T47D (cell line): ENCODE results near the gene GMPPB.
"Not testable (repeated sequence)": the region's sequence is repeated elsewhere in the genome, so short reads cannot be mapped to it uniquely, and the experiment has no call there.

Experiments
- DNase-seq, 2 experiments: peaks; one replicate each; pipeline versions ENCODE4 v3.0.0 to v3.0.0-alpha.2; 2011 to 2012; ENCODE audit warnings: low read depth in 1 of 2, low spot score in 1 of 2
- JUND ChIP-seq: IDR thresholded peaks from 2 replicates; pipeline ENCODE4 v1.6.1; 2012; ENCODE audit warnings: low read depth
- in situ Hi-C: cut with HindIII; loops from 2 replicates; pipeline ENCODE4 v1.10.0; 2016; ENCODE audit warnings: low sequenced_read_pairs, low pct_unique_long_range_greater_than_20kb

GMPPB gene

DNA sequence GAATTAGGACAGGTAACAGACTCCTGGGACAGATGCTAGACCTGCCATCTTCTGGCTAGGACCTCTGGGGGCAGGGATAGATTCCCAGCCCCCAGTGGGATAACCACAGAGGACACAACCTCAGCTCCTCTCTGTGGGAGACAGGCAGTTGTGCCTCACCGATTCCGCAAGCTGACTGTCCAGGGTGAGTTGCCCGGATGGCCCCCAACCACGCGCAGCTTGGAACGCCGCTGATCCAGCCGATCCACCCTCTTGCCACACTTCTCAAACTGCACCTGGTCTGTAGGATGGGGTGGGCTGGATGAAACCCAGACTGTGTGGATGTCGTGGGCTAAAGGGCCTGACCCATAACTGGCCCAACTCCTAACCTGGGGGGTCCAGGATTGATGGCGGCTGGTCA, 38.6 kb downstream of the GMPPB start:
- DNase-seq, in situ Hi-C loops: not testable (repeated sequence)

DNA sequence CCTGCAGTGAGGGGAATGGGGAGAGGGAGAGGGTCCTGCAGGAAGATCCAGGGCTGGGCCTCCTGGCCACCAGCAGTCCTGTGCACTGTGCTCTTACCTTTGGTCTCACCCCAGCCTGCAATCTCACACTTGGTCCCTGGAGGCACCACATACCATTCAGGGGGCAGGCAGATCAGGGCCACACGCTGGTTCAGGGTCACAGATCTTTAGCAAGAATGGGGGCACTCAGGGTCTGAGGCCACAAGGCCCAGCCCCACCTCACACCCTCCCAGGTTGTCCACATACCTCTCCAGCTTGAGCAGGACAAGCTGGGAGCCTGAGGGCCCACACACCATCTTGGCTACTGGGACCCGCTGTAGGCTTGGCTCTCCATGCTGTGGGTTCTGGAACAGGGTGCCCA, 39.3 kb downstream of the GMPPB start:
- in situ Hi-C loops, DNase-seq: not testable (repeated sequence)

DNA sequence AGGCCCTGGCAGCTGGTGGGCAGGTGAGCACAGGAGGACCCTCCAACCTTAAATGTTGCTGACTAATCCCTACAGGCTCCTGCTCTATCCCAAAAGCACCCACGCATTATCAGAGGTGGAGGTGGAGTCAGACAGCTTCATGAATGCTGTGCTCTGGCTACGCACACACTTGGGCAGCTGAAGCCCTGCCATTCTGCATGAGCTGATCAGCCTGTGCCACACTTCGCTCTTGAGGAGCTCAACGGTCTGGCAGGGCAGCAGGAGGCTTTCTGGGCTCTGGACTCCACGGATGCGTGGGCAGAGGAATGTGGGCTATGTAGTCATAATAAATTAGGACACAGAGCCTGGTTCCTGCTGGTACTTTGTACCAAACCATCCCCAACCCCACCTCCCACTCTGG, 40.6 kb downstream of the GMPPB start:
- in situ Hi-C loops = no loop called here
- no peak for TF ChIP-seq JUND
- DNase-seq = no peak

DNA sequence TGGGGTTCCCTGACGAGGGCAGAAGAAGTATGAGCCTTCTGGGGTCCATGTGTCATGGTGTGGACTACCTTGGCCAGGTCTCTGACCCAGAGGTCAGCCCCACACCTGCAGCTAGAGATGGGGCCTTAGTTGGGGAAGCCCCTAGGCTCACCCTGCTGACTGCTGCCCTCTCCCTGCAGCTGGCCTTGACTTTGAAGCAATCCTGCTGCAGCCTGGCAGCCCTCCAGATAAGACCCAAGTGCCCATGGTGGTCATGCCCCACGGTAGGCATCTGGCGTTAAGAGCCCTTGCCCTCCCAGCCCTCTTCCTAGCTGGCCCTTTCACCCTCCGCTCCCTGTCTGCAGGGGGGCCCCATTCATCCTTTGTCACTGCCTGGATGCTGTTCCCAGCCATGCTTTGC, 42.2 kb downstream of the GMPPB start:
- in situ Hi-C loops = no loop called here

DNA sequence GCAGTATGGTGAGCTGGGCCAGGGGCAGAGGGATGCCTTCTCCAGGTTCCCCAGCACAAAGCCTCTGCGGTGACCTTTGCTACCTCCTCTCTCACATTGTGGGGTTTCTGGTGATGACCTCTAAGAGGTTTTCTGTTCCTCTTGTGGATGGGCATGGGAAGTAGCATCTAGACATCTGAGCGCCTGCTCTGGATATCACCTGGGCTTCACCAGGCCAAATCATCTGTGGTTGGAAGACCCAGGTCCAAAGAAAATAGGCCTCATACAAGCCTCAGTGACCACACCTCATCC, 42.6 kb downstream of the GMPPB start:
- in situ Hi-C loops = no loop called here
- no peak for DNase-seq
- TF ChIP-seq JUND = no peak

More for the DNA sequence above, 42.2 kb downstream of the GMPPB start:
- no peak for TF ChIP-seq JUND
- no peak for DNase-seq

DNA sequence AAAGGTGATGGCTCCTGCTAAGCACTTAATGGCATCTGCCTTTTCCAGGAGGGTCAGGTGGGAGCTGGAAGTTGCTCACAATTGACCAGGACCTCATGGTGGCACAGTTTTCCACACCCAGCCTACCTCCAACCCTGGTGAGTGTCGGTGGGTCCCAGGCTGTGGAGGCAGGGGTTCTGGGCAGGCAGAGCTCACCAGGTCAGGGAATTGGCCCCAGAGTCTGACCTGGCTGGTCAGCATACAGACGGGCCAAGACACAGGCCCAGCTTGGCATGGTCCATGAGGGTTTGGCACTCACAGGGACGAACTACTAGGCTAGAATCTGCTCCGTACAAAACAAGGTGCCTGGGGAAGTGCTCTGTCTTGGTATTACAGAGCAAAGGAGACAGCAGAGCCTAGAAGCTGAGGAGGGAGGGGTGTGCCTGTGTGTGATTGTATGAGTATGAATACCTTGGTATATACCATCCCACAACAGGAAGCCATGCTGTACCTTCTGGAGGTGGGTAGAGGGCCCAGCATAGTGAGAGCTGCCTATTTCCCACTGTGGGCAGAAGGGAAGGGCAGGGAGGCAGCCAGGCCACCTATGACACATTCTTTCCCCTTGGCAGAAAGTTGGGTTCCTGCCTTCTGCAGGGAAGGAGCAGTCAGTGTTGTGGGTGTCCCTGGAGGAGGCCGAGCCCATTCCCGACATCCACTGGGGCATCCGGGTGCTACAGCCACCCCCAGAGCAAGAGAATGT, 43.1 kb downstream of the GMPPB start:
- DNase-seq = no peak
- in situ Hi-C loops = no loop called here
- no peak for TF ChIP-seq JUND

DNA sequence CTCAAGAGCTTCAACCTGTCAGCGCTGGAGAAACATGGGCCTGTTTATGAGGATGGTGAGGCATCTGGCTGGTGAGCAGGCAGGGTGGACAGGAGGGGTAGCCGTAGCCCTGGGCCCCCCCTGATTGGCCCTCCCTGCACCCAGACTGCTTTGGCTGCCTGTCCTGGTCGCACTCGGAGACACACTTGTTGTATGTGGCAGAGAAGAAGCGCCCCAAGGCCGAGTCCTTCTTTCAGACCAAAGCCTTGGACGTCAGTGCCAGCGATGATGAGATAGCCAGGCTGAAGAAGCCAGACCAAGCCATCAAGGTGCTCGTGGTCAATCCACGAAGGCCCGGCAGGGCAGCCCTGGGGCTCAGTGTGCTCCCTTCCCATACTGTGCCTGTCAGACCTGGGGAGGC, 47.8 kb downstream of the GMPPB start:
- in situ Hi-C loops = no loop called here
- DNase-seq = no peak
- TF ChIP-seq JUND = no peak

DNA sequence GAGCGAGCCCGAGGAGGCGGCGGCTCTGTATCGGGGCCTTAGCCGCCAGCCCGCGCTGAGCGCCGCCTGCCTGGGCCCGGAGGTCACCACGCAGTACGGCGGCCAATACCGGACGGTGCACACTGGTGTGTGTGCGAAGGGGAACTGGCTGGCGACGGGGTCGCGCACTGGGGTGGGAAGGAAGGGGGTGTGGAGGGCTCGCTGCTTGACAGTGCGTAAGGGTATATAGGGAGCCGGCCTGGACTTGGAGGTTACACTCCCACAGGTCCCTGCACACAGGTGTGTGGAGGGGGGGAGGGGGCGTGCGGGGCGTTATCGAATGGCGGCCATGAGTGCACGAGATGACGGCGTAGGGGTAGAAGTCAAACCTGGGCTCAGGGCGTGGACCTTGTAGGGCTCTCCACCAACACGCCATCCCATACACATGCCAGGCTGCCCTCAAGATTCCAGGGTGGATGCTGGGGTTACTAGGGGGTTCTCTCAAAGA, 49.2 kb downstream of the GMPPB start:
- in situ Hi-C loops = no loop called here
- TF ChIP-seq JUND = no peak
- no peak for DNase-seq

DNA sequence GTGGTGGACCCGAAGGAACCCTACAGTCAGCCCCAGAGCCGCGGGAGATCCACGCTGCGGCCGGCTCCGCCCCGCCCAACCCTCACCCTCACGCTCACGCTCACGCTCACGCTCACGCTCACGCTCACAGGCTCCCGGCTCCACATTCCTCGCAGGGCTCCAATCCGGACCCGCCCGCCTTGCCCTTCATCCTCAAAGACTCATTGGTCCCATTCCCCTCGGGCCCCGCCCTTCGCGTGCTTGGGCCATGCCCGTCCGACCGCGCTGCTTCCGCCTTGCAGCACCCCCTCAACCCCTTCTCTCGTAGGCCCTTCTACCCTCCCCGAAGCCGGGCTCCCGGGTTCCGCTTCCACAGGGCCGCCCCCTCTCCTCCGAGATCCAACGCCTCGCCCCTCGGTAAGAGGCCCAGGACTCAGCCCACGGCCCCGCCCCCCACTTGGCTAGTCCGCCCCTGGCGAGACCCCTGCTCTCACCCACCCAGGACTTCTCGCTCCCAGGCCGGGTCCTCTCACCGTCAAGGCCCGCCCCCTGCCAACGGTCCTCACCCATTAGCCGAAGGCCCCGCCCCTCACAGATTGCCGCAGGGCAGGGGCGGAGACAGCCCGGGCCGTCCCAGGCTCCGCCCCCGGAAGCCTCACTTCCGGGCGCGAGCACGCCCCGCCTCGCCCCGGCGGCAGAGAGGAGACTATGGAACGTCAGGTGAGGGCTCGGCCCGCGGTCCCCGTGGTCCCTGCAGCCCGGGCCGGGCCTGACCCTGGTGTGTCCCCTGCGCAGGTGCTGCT, 49.8 kb downstream of the GMPPB start, which contains the start of gene APEH:
Gene APEH, plus strand, starts transcription at position 637 of the 782 bp plus-strand sequence. Its CDS starts 51 bp downstream, at position 688.
- DNase-seq = peak; percentile 89 to 99
- no peak for TF ChIP-seq JUND

DNA sequence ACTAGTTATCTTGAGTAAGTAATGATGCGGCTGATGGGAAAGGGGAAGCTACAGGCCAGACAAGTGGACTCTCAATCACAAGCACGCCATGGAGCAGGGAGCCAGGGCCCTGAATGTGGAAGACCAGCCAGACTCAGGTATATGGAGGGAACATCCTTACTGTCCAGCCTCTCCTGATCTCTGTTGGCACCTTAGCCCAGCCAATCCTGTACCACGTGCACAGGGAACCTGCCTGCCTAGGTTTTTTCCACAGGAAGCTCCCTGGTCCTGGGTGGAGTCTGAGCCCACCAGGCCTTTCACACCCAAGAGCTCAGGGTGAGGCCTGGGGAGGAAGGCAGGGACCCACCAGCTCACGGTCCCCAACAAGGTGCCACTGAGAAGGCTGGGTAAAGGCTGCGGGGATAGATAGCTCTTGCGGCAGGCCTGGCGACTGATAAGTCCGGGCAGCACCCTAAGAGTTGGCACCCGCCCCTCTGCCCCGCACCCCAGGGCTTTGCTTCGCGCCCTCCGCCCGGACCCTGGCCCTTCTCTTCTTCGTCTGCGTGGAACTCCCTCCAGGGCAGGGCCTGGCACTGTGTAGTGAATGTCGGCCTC, 50.5 kb downstream of the GMPPB start:
- in situ Hi-C loops = no loop called here
- peak; percentile 20 to 68 for DNase-seq
- no peak for TF ChIP-seq JUND

More for the DNA sequence above, 49.8 kb downstream of the GMPPB start, which contains the start of gene APEH:
- in situ Hi-C loops = no loop called here

DNA sequence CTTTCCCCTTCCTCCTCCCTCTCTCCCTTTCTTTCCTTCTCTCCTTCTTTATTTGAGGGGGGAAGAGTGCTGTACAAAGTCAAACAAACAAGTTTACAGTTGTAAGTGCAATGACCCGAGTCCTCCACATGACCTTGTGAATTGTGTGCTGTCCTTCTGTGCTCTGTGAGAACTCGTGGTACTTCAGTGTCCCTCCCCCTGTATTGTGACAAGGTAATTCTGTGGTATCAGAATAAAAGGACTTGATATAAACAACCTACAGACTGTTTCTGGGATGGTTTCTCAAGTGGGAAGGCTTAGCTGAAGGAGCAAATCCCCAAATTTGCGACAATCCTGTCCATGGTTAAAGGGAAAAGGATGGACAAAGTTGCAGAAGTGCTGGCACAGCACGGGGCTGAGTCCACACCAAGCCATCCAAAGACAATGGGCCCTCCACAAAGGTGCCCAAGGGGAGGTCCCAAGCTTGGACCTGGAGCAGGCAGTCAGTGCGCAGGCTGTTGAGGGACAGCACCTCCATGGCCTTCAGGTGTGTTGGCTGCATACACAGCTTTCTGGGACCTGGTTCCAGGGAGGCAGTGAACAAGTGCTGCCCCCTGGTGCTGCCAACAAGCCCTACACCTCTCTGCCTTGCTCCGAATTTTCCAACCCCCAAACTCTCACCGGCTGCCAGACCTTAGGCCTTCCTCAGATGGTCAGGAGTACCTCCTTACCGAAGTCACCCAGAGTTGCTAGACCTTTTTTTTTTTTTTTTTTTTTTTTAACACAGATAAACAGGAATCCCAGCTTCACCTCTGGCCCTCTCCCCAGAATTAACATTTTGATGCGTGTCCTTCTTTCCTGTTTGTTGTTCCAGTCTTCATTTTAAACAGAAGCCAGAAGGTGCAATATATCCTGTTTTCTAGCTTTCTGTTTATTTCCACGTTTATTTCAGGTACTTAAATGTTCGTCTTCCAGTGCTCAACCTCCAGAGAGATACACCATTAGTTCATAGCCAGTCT, 52.2 kb downstream of the GMPPB start:
- TF ChIP-seq JUND = no peak
- in situ Hi-C loops = no loop called here
- DNase-seq = peak; percentile 75 to 83

DNA sequence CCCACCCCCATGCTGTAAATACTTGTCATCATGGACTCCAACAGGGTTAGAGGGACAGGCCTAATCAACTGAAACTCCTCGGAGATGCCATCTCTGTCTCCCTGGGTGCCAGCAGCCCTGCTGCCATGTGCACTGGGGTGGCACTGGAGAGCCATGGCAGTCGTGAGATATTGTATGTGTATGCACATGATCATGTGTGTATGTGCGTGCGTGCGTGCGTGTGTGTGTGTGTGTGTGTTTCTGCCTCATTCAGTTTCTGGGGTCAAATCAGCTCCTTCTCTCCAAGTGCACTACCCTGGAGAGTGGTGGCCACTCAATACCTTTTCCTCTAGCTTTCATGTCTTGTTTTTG, 52.8 kb downstream of the GMPPB start:
- no peak for TF ChIP-seq JUND
- in situ Hi-C loops = no loop called here
- DNase-seq = no peak
